K562 (cell line): Measurements from ENCODE around the gene CYP2J2. TPM values are rescaled to one million over a fixed set of nuclear protein-coding genes. Genes with fewer than 3 reads are reported as not detected.

Experiments used
- ATAC-seq: fragments of 200-7000 bp; cut with Tn5 transposase; 3 replicates; pipeline ENCODE4 v1.9.1; 2020; ENCODE audit warnings: moderate library complexity
- BruUV-seq: library from RNA; stranded (reverse); fragments of 400-500 nt; replicated peaks from 2 replicates; lab custom pipeline; 2021; lab: Mats Ljungman, UMichigan
- CTCF ChIA-PET: fragments of 300-600 bp; formaldehyde crosslinking; extraction: SDS; loops from one replicate; lab custom pipeline; 2021; ENCODE audit warnings: low intra/inter-chr PET ratio; lab: Yijun Ruan, JAX
- POLR2A ChIA-PET: fragments of 300-600, 350-650 bp; sonication (Branson Sonifier 250); formaldehyde crosslinking; extraction: SDS; loops from one replicate; lab custom pipeline; 2021; ENCODE audit warnings: antibody characterized with exemption, inconsistent platforms; lab: Yijun Ruan, JAX
- DNase-seq, 4 experiments: peaks; one replicate each; pipeline versions ENCODE4 v3.0.0 to v3.0.0-alpha.2; 2011 to 2018; ENCODE audit warnings: low spot score in 3 of 4, mixed read lengths in 3 of 4; ENCODE audit errors: extremely low read depth in 1 of 4
- FAIRE-seq: peaks from 2 replicates; lab custom pipeline; 2011; peaks lifted over from hg19 to GRCh38; lab: Jason Lieb, UNC
- H2AFZ ChIP-seq: 2 replicates; pipeline ENCODE4 v1.6.0; 2011; ENCODE audit warnings: low read depth, low read length, control low read depth, inconsistent platforms
- H3K27ac ChIP-seq: fragments of 200-600 bp; 3 replicates; pipeline ENCODE4 v1.8.0; 2011; ENCODE audit warnings: low read depth, mild to moderate bottlenecking, control low read depth, inconsistent platforms, low read length, moderate library complexity, mixed read lengths; ENCODE audit errors: extremely low read depth
- H3K27me3 ChIP-seq, 2 experiments: fragments of 300-600 bp in 1 of 2; 2 replicates in 1 of 2; 3 replicates in 1 of 2; pipeline versions ENCODE4 v1.6.0 to v1.8.0; 2011; ENCODE audit warnings: inconsistent platforms in 2 of 2, low read length in 2 of 2, mild to moderate bottlenecking in 1 of 2, mixed read lengths in 1 of 2, moderate library complexity in 1 of 2; ENCODE audit not compliant: control insufficient read depth in 2 of 2, insufficient read depth in 2 of 2
- H3K36me3 ChIP-seq: fragments of 300-600 bp; 3 replicates; pipeline ENCODE4 v1.8.0; 2011; ENCODE audit warnings: mild to moderate bottlenecking, low read length, inconsistent platforms; ENCODE audit not compliant: control insufficient read depth, insufficient read depth
- H3K4me1 ChIP-seq, 2 experiments: fragments of 200-600 bp in 1 of 2; replicated peaks in 1 of 2; 2 replicates in 1 of 2; 3 replicates in 1 of 2; pipeline versions ENCODE4 v1.5.1 to v1.8.0; 2011; ENCODE audit warnings: inconsistent platforms in 2 of 2, low read length in 2 of 2, mild to moderate bottlenecking in 1 of 2, mixed read lengths in 1 of 2, moderate library complexity in 1 of 2; ENCODE audit not compliant: control insufficient read depth in 2 of 2, insufficient read depth in 2 of 2
- H3K4me2 ChIP-seq: 2 replicates; pipeline ENCODE4 v1.6.1; 2011; ENCODE audit warnings: low read length, control low read depth, inconsistent platforms, mixed read lengths; ENCODE audit not compliant: insufficient read depth
- H3K4me3 ChIP-seq: fragments of 200-600 bp; sonication (generic), shearing (Covaris generic); 2 replicates; pipeline ENCODE4 v1.5.1; 2016; ENCODE audit warnings: control low read depth, inconsistent platforms
- H3K79me2 ChIP-seq: fragments of 200-600 bp; 3 replicates; pipeline ENCODE4 v1.8.0; 2011; ENCODE audit warnings: low read length, inconsistent platforms; ENCODE audit not compliant: control insufficient read depth, insufficient read depth
- H3K9ac ChIP-seq, 2 experiments: 2 replicates each; pipeline versions ENCODE4 v1.6.0 to v1.6.1; 2011; ENCODE audit warnings: low read depth in 2 of 2, low read length in 2 of 2, control low read depth in 1 of 2, inconsistent platforms in 1 of 2, mild to moderate bottlenecking in 1 of 2, mixed read lengths in 1 of 2; ENCODE audit not compliant: insufficient read depth in 1 of 2
- H3K9me1 ChIP-seq: one replicate; pipeline ENCODE4 v1.6.0; 2011; ENCODE audit warnings: inconsistent platforms, mild to moderate bottlenecking, low read length, moderate library complexity; ENCODE audit not compliant: control insufficient read depth, insufficient read depth
- H3K9me3 ChIP-seq: replicated peaks from 2 replicates; pipeline ENCODE4 v1.5.1; 2011; ENCODE audit warnings: low read depth, low read length, inconsistent platforms; ENCODE audit not compliant: control insufficient read depth, insufficient read depth
- H4K20me1 ChIP-seq: replicated peaks from 2 replicates; pipeline ENCODE4 v1.6.1; 2011; ENCODE audit warnings: low read length, inconsistent platforms, mixed read lengths; ENCODE audit not compliant: control insufficient read depth, insufficient read depth
- CAMTA2 ChIP-seq: fragments of 250-450 bp; sonication (Bioruptor Pico); conservative IDR thresholded peaks from 2 replicates; pipeline ENCODE4 v1.5.1; 2022
- DMBX1 ChIP-seq: fragments of 250-450 bp; sonication (Bioruptor Pico); IDR thresholded peaks from 2 replicates; pipeline ENCODE4 v1.8.0; 2022; ENCODE audit warnings: inconsistent platforms, mild to moderate bottlenecking, moderate library complexity, borderline replicate concordance
- ETS1 ChIP-seq: conservative IDR thresholded peaks from 2 replicates; pipeline ENCODE4 v1.6.1; 2011; ENCODE audit warnings: low read depth, mild to moderate bottlenecking, low read length; ENCODE audit not compliant: control insufficient read depth
- FOXJ2 ChIP-seq: fragments of 200-800 bp; sonication (Bioruptor generic); IDR thresholded peaks from 2 replicates; pipeline ENCODE4 v1.6.1; 2016; ENCODE audit warnings: missing genetic modification characterization, missing compliant biosample characterization
- HDAC6 ChIP-seq: IDR thresholded peaks from 2 replicates; pipeline ENCODE4 v1.6.1; 2012; ENCODE audit warnings: low read depth, mild to moderate bottlenecking, control low read depth, inconsistent platforms, low read length, moderate library complexity
- NFRKB ChIP-seq: fragments of 450-650 bp; IDR thresholded peaks from 2 replicates; pipeline ENCODE4 v1.6.1; 2016; ENCODE audit warnings: low read depth
- RBM39 ChIP-seq: fragments of 200-400 bp; formaldehyde crosslinking; optimal IDR thresholded peaks from 2 replicates; pipeline ENCODE3; 2018; ENCODE audit warnings: low read depth, low read length
- SP1 ChIP-seq: sonication (generic); formaldehyde crosslinking; IDR thresholded peaks from 2 replicates; pipeline ENCODE4 v1.8.1; 2022; ENCODE audit warnings: mild to moderate bottlenecking, missing genetic modification reagents
- ZHX1 ChIP-seq: fragments of 150-350 bp; conservative IDR thresholded peaks from 2 replicates; pipeline ENCODE4 v1.6.1; 2014; ENCODE audit warnings: low read length
- WGBS: fragments of 100-300 bp; shearing (Covaris generic); methylation state at CpG from one replicate; pipeline ENCODE4 v1.1.6; 2016; ENCODE audit warnings: low coverage, mixed read lengths; ENCODE audit not compliant: insufficient coverage; ENCODE audit errors: missing lambda C conversion rate; 5-methylcytosine and 5-hydroxymethylcytosine counted together
- in situ Hi-C: fragments of 300-500 bp; cut with MboI; formaldehyde crosslinking; loops from 4 replicates; pipeline ENCODE4 v1.15.0; 2018; ENCODE audit warnings: inconsistent platforms, mixed read lengths
- intact Hi-C: fragments of 100-400 bp; cut with micrococcal nuclease; formaldehyde crosslinking; loops from 2 replicates; pipeline ENCODE4 v1.14.2; 2022
- polyA plus RNA-seq, 8 experiments: library from polyadenylated mRNA; depleted of rRNA in 4 of 8; stranded (reverse) in 5 of 8; unstranded in 3 of 8; fragments of >200 nt; fragmentation: Nextera tagmentation in 2 of 8; fragmentation: Illumina TruSeq in 1 of 8; extraction: Ambion mirVana in 2 of 8; extraction: Trizol in 1 of 8; gene quantifications; 2 replicates each; pipeline versions ENCODE4 v1.2.1 to v1.2.3, GENCODE V29; 2011 to 2014; ENCODE audit warnings: inconsistent platforms in 1 of 8, missing spikeins in 1 of 8
- total RNA-seq, 7 experiments: library from RNA; depleted of rRNA in 6 of 7; stranded (reverse); fragments of >200 nt in 6 of 7; fragmentation: Illumina TruSeq in 2 of 7; extraction: Trizol in 2 of 7; gene quantifications; 2 replicates each; pipeline versions ENCODE4 v1.2.1 to v1.2.3, GENCODE V29; 2011 to 2021; ENCODE audit warnings: low replicate concordance in 1 of 7

Gene CYP2J2
- total and polyA plus RNA-seq, 9 of the 15 experiments (the other 6 are each of a cell fraction or from before 2014, with no cell fraction given): not detected

GRCh38 chr1:59945790-59946189 lies 19.2 kb upstream of the CYP2J2 start (continued):
- TF ChIP-seq SP1 (CRISPR knock-in tag) (no peak), FOXJ2 (no peak)

- DNase-seq (no peak), FAIRE-seq (no peak), ATAC-seq (no peak)
- H2AFZ ChIP-seq: no peak overlapping the region
- no peak overlapping the region for H3K4me3 ChIP-seq
- H3K79me2 ChIP-seq: no peaks in the 10 kb centered on the region
- no peaks in the 10 kb centered on the region for H3K36me3 ChIP-seq
- ChIA-PET POLR2A (no interaction called here), CTCF (no interaction called here)
- TF ChIP-seq CAMTA2 (CRISPR knock-in tag) (no peak), RBM39 (no peak)
- WGBS: 0% methylated on average over 4 of the region's 4 CpGs
- H3K4me2 ChIP-seq: no peak overlapping the region
- H3K9me1 ChIP-seq: no peaks in the 10 kb centered on the region
- in situ Hi-C loops: loop anchor here (25.0 kb wide), 1 partner anchor 1202 kb away; no protein-coding TSS in a partner anchor
- H3K27me3 ChIP-seq: no peaks in the 10 kb centered on the region
- no peak overlapping the region for H3K9ac ChIP-seq
- no peaks in the 10 kb centered on the region for H3K9me3 ChIP-seq
- H4K20me1 ChIP-seq: no peaks in the 10 kb centered on the region
- BruUV-seq: no TSS peak
- no peak overlapping the region for H3K27ac ChIP-seq
- H3K4me1 ChIP-seq: no peaks in the 10 kb centered on the region
- intact Hi-C loops: no loop called here
These were observed 12.8 kb upstream of the CYP2J2 start for GRCh38 chr1:59939393-59939792.

- no peaks in the 10 kb centered on the region for H3K4me1 ChIP-seq
- ChIA-PET POLR2A (no interaction called here), CTCF (no interaction called here)
- no TSS peak for BruUV-seq
- H3K4me2 ChIP-seq: no peak overlapping the region
- WGBS: 0% methylated on average over 3 of the region's 3 CpGs
- ATAC-seq (no peak), FAIRE-seq (no peak), DNase-seq (no peak)
- no peaks in the 10 kb centered on the region for H3K79me2 ChIP-seq
- no peak overlapping the region for H3K4me3 ChIP-seq
- in situ Hi-C loops: loop anchor here (25.0 kb wide), 1 partner anchor 1200 kb away; no protein-coding TSS in a partner anchor
- H3K27ac ChIP-seq: no peak overlapping the region
- H2AFZ ChIP-seq: no peak overlapping the region
- no peaks in the 10 kb centered on the region for H3K27me3 ChIP-seq
- no peaks in the 10 kb centered on the region for H3K36me3 ChIP-seq
- no peaks in the 10 kb centered on the region for H3K9me3 ChIP-seq
- H3K9me1 ChIP-seq: no peaks in the 10 kb centered on the region
- no peaks in the 10 kb centered on the region for H4K20me1 ChIP-seq
- TF ChIP-seq ZHX1 (no peak), HDAC6 (no peak), DMBX1 (no peak), NFRKB (no peak), ETS1 (no peak)
- TF ChIP-seq, all 486 proteins: peak for 0
- intact Hi-C loops: no loop called here
- H3K9ac ChIP-seq: no peak overlapping the region
These were observed 11.2 kb upstream of the CYP2J2 start for GRCh38 chr1:59937636-59938210.
